ENCODE data around the gene CYP2F1.
"Not testable (repeated sequence)": the region's sequence is repeated elsewhere in the genome, so short reads cannot be mapped to it uniquely, and the experiment has no call there.

DNA sequence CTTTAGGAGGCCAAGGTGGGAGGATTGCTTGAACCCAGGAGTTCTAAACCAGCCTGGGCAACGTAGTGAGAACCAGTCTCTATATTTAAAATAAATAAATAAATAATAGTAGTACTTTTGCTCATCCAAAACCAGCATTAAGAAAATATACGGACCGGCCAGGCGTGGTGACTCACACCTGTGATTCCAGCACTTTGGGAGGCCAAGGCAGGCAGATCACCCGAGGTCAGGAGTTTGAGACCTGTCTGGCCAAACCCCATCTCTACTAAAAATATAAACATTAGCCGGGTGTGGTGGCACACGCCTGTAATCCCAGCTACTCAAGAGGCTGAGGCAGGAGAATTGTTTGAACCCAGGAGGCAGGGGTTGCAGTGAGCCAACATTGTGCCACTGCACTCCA lies 36.8 kb downstream of the CYP2F1 start:
- TF ChIP-seq, protein P1, sequence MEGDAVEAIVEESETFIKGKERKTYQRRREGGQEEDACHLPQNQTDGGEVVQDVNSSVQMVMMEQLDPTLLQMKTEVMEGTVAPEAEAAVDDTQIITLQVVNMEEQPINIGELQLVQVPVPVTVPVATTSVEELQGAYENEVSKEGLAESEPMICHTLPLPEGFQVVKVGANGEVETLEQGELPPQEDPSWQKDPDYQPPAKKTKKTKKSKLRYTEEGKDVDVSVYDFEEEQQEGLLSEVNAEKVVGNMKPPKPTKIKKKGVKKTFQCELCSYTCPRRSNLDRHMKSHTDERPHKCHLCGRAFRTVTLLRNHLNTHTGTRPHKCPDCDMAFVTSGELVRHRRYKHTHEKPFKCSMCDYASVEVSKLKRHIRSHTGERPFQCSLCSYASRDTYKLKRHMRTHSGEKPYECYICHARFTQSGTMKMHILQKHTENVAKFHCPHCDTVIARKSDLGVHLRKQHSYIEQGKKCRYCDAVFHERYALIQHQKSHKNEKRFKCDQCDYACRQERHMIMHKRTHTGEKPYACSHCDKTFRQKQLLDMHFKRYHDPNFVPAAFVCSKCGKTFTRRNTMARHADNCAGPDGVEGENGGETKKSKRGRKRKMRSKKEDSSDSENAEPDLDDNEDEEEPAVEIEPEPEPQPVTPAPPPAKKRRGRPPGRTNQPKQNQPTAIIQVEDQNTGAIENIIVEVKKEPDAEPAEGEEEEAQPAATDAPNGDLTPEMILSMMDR (IDR thresholded peaks at IDR 0.05), result not testable (repeated sequence)
- not testable (repeated sequence) for TF ChIP-seq POLR2A (IDR thresholded peaks at IDR 0.05)
